HG02798 (cell line): Measurements from ENCODE around the gene UBALD2.
A peak's percentile ranks its signal among the peaks of the same experiment; 100 is the strongest.
"Not testable (repeated sequence)": the region's sequence is repeated elsewhere in the genome, so short reads cannot be mapped to it uniquely, and the experiment has no call there.

Experiments
- ATAC-seq: cut with Tn5 transposase; IDR thresholded peaks from one replicate; pipeline ENCODE4 v1.9.1; 2021; ENCODE audit warnings: mild to moderate bottlenecking; ENCODE audit not compliant: unreplicated experiment, poor library complexity

UBALD2 gene

DNA sequence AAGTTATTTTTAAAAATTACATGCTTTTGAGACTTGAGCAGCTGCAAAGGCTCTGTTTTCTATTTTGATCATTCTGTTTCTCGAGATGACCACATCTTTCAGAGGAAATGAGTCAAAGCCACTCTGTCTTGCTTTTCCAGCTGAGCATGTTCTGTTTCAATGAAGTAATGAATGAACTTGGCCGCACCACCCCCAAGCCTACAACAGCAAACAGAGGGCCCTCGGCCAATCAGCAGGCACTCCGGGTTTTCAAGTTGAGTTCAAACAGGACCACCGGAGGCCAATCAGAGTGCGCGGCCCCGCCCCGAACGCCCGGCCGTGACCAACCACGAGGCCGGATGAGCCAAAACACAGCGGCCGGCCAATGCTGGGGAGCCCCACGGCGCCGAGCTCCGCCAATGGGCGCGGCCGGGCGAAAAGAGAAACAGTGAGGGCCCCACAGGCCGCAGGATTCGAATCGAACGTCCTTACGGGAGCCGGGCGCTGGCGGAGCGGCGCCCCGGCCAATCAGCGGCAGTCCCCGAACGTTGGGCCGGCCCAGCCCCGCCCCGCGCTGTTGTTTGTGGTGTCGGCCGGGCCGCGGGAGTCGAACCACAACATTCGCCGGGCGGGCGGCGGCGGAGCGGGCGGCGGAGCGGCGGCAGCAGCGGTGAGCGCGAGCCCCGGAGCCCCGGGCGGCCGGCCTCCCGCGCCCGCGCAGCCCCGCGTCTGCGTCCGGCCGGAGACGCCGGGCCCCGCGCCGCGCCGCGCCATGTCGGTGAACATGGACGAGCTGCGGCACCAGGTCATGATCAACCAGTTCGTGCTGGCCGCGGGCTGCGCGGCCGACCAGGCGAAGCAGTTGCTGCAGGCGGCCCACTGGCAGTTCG is at the start of gene UBALD2:
Gene UBALD2 (plus strand): TSS at position 594 of the 869 bp plus-strand sequence. CDS start 158 bp downstream, at position 752.
- peak; percentile 82 for ATAC-seq

DNA sequence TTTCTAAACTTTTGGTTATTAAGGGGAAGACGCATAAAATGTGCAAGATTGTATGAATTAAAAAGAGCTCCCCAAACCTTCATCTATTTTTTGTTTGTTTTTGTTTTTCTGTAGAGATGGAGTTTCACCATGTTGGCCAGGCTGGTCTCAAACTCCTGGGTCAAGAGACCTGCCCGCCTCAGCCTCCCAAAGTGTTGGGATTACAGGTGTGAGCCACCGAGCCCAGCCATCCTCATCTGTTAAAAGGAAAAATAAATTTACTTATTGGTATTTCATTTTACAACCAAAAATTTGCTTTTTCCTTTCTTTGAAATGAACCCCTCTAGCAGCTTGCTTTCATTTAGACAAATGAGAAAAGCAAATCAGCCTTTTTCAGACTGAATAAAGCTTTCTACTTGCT is 48.1 kb upstream of the UBALD2 start:
- ATAC-seq, result no peak

DNA sequence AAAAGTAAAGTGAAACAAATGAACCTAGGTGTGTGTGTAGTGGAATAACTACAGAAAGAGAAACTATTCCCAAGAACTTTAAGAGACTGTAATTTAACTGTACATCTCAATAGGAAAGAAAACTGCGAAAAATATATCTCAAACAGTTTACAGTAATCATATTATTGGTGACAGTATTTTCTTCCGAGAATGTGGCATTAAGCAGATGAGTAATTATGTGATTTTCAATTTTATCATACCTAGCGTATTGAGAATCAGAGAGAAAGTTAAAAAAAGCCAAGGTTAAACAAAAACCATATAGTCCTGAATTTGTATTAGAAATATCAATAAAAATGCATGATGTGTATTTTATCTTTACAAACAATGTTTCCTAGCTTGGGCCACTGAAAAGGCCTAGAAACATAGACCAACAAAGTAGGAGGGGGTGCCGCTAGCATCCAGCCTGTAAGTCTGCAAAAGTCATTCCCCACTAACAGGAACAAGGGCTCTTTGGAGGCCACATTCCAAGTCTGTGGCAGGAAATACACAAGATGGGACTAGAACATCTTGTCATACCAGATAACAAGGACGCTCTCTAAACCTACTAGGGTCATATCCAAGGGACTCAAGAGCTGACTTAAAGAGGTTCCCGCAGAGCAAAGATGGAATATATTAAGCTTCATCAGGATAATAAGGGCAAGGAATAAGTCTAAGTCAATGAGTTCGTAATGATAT is 45.3 kb upstream of the UBALD2 start:
- no peak for ATAC-seq

DNA sequence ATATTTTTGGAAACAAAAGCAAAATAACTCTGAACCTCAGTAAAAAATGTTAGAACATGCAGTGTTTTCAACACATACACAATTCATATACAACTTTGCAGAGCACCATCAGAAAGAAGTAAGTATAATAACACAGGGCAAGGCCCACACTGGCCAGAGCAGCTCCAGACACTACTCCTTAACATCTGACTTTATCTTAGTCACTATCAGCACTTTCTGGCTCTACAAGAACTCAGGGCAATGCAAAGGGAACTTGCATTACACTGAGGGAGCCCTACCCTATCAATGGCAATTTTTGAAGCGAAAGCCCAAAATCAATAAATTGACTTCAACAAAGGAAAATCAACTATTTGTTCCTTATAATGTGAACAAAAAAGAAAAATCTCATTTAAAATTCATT is 41.3 kb upstream of the UBALD2 start:
- no peak for ATAC-seq

DNA sequence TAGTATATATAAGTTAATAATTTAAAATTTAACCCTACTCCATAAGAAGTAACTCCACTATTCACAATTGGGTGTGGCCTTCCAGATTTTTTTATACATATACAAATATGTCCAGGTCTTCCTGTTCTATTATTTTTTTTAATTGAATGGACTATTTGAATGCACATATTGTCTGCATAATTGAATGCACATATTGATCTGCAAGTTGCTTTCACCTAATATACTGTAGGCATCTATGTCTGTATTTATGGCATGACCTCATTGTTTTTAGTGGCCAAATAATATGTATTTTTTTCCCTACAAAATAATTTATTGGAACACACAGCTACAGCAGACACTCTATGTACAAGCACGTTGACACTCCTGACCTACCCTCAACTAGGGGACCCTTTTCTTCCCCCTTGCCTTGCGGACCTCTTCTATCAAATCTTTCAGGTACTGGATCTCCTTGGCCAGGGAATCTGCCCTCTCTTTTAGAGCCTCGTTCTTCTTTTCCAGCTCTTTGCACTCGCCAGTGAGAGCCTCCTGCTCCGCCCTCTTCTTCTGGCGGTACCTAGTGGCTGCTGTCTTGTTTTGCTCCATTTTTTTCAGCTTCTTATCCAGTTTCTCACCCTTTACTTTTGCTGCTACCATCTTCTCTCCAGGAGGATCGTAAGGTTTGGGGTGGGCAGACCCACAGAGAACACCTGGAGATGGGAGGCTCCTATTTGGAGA is 39.6 kb upstream of the UBALD2 start:
- ATAC-seq, result not testable (repeated sequence)

DNA sequence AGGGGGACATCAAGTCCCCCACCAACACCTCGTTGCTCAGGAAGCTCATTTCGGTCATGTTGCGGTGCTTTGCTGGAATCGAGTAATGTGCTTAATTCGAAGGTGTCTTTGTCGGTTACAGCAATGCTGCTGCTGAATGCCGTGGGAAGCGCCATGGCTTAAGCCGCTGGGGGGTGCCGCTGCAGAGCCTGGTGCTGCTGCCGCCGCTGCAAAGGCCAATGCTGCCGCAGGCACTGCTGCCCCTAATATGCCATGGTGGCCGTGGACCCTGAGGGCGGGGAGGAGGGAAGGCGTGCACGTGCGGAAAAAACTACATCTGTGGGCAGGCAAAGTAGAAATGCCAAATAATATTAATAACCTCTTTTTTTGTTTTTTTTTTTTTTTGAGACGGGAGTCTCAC is 38.4 kb upstream of the UBALD2 start:
- not testable (repeated sequence) for ATAC-seq

DNA sequence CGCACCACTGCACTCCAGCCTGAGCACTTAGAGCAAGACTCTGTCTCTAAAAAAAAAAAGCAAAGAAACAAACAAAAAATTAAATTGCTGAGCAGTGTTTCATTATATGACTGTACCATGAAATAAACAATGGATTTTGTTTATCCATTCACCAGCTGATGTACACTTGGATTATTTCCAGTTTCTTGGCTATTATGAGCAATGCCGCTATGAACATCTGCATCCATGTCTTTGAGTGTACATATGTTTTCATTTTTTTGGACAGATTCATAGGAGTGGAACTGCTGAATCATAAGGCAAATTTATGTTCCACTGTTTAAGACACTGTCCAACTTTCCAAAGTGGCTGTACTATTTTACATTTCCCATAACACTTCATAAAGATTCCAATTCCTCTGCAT is 32.8 kb upstream of the UBALD2 start:
- ATAC-seq, result no peak

DNA sequence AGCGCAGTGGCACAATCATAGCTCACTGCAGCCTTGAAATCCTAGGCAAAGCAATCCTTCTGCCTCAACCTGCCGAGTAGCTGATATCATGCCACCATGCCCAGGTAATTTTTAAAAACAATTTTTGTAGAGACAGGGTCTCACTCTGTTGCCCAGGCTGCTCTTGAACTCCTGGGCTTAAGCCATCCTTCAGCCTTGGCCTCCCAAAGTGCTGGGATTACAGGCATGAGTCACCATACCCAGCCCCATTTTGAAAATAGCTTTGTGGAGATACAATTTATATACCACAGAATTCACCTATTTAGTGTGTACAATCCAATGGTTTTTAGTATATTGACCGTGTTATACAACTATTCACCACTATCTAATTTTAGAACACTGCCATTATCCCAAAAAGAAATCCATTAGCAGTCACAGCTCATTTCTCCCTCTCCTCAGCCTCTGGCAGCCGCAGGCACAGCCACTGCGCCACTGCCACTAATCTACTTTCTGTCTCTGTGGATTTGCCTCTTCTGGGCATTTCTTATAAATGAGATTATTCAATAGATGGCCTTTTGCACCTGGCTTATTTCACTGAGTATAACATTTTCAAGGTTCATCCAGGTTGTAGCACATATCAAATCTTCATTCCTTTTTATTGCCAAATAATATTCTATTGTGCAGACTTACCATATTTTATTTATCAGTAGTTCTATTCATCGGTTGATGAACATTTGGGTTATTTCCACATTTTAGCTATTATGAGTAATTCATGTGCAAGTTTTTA is 31.4 kb upstream of the UBALD2 start:
- no peak for ATAC-seq

DNA sequence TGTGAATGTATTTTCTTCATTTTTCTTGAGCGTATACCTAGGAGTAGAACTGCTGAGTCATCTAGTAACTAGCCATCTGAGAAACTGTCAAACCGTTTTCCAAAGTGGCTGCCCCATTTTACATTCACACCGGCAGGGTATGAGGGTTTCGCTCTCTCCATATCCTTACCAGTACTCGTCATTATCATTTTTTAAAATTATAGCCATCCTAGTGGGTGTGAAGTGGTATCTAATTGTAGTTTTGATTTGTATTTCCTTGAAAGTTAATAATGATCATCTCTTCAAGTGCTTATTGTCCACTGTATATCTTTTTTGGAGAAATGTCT is 30.8 kb upstream of the UBALD2 start:
- ATAC-seq, result peak; percentile 54

DNA sequence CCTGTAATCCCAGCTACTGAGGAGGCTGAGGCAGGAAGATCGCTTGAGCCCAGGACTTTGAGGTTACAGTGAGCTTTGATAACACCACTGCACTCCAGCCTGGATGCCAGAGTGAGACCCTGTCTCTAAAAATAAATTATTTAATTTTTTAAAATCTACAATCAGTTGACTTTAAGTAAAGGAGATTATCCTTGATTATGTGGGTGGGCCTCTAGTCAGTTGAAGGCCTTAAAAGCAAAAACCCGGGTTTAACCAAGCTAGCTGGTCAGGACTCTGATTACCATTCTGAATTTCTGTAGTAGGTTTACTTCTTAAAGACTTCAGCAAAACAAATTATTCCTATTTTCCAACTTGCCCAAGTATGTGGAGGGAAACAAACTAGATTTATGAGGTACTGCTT is 29.3 kb upstream of the UBALD2 start:
- ATAC-seq, result no peak

DNA sequence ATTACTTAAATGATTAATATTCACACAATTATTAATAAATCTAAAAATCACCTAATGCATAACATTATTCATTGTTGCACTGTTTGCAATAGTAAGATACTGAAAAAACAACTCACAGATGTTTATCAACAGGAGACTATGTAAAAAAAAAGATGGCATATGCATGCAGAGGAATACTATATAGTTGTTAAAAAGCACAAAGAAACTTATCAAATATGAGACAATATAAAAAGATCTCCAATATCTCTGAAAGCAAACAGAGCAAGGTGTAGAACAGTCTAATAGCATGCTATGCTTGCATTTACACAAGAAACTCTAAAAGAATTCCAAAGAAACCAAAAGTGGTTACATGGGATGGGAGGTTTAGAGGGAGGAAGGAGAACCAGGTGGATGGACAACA is 28.5 kb upstream of the UBALD2 start:
- ATAC-seq, result no peak

DNA sequence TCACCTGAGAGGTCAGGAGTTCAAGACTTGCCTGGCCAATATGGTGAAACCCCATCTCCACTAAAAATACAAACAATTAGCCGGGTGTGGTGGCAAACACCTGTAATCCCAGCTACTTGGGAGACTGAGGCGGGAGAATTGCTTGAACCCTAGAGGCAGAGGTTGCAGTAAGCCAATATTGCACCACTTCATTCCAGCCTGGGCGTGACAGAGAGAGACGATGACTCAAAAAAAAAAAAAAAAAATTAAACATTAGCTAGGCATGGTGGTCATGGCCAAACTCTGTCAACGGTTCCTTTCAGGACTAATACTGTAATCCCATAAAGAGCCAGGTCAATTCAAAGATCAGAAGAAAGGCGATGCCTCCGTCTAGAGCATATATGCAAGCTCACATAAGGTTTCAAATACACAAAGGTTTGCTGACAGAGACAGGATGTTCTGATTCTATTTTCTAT is 27.3 kb upstream of the UBALD2 start:
- ATAC-seq, result no peak

DNA sequence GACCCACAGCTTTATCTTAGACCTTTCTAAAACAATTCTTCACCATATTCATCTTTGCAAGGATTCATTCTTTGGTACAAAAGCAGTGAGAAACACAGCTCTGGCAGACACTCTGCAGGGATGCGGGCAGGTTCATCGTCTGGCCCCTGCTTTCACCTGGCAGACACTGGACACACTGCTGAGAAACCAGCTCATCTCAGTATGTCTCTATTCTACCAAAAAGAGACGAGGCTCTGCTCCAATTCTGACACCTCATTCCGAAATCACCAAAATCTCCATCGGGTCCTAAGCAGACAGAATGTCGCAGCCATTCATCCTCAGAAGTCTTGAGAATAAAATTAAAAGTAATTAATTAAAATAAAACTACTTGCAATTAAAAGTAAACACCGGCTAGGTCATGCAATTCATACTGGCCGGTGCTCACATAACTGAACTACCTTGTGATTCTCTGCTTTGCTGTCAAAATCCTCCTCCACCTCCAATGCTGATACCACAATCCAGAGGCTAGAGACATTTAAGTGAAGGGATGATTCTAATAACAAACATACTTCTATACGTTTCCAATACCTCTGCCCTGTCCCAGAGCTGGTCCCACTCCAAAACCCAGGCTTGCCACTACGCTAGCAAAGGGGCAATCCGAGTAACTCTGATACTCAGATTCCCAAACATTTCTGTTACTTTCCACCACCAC is 26.2 kb upstream of the UBALD2 start:
- ATAC-seq, result no peak

DNA sequence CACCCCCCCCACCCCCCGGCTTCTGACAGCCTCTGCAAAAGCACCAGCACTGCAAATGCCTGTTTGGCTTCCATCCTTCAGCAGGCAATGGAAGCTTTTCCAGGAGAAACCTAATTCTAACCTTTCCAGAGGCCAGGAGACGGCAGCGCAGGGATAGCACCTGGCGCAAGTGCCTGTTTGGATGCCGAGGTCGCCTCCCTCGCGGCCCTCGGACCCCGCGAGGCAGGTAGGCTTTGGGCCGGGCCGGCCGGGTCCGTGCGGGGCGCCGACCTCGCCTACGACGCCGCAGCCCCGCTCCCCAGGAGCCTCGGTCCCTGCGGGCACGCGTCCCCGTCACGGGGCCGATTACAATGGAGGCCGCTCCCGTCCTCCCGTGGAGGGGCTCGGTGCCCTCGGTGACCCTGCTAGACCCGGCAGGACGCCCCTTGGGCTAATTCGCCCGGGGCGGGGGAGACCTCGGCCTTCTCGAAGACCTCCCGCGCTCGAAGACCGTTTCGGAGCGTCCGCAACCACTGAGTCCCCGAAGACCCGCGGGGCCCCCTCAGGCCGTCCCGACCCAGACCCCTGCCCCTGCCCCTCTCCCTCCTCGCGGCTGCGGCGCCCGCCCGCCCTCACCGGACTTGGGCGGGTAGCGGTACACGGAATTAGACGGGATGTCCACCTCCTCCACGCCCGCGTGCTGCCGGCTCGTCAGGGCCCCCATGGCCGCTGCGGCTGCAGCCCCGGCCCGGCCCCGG is 25.4 kb upstream of the UBALD2 start:
- ATAC-seq, result peak; percentile 5

DNA sequence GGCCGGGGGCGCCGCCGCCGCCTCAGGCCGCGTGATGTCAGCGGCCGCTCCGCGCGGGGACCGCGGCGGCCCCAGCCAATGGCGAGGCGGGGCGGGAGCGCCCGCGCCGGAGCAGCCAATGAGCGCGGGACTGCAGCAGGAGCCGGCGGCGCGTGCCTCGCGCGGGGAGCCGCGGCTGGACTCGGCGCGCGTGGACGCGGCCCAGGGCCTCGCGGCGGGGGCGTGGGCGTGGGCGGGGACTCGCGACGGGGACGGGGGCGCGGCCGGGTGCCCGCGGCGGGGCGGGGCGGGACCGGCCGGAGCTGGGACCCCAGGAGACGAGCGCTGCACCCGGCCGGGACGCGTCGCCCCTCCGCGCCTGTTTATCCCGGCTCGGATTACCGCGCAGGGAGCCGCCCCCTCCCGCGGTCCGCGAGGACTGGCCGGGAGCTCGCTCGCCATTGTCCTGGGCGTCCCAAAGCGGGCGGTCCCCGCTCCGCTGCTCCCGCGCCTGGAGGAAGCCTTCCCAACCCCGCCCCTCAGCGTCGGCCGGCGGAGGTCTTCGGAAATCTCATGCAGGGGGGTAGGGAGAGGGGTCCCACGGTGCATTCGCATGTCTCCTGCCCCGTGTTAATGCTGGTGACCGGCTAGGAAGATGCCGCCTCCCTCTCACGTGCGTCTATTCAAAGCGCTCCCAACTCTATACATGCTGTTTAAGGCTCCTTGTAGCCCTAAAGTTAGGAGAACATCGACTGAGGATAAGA is 24.5 kb upstream of the UBALD2 start, which contains the start of gene RNF157:
Gene RNF157 (minus strand): TSS at position 33 of the 743 bp plus-strand sequence. CDS start 253 bp downstream, outside the sequence.
- ATAC-seq, result peak; percentile 89

DNA sequence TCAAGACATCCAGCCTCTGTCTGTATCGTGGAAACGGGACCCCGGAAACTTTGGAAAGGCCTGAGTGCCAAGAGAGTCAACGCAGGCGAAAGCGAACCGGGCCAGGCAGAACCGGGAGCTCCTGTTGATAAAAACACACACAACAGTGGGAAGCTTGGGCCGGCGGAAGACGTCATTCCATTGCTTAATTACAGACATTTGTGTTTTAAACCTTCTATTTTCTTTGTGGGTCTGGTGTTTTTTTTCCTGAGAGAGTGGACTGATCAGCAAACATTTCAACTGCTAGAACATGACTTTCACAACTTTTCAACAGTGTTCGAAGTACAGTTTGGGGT is 24.0 kb upstream of the UBALD2 start:
- no peak for ATAC-seq

DNA sequence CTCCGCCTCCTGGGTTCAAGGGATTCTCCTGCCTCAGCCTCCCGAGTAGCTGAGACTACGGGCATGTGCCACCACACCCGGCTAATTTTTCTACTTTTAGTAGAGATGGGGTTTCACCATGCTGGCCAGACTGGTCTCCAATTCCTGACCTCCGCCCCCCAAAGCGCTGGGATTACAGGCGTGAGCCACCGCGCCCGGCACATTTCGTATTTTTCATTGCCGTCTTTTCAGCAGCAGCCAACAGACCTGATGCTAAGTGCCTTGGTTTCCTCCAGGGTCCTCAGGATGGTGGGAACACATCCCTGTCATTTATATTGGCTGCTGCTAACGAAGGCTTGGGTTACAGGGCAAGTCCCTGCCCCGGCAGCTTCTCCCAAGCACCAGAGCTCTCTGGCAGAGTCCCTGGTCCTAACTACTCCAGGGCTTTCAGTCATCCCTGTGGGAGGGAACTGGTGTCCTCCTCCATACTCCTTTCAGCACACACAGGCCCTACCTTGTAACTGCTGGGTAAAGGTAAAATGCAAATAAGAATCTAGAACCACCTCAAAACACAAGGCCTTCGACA is 23.4 kb upstream of the UBALD2 start:
- no peak for ATAC-seq
